ENCODE results near the gene HCN2. TPM values are rescaled to one million over a fixed set of nuclear protein-coding genes. Genes with fewer than 3 reads are reported as not detected.

Gene HCN2
- total and polyA plus RNA-seq, 2 of the 13 experiments (the other 11 are each of a cell fraction or from before 2014, with no cell fraction given): 0.01 TPM; not detected in 1

GRCh38 chr19:556611-557382 lies 32.9 kb upstream of the HCN2 start (continued):
- no peak for TF ChIP-seq ZNF362 (CRISPR knock-in tag; IDR thresholded peaks at IDR 0.05; ENCODE audit: borderline replicate concordance)
- no peak for TF ChIP-seq ZMAT3 (CRISPR knock-in tag; conservative IDR thresholded peaks at IDR 0.05)
- TF ChIP-seq BCL3 (CRISPR knock-in tag; IDR thresholded peaks at IDR 0.05): no peak
- no peak for TF ChIP-seq DMTF1 (CRISPR knock-in tag; IDR thresholded peaks at IDR 0.05)
- no peak for TF ChIP-seq TBL1XR1 (IDR thresholded peaks at IDR 0.05; ENCODE audit: borderline replicate concordance, low read length, partially characterized antibody)
- no peak for TF ChIP-seq NR3C1 (CRISPR knock-in tag; IDR thresholded peaks at IDR 0.05)
- TF ChIP-seq MEF2D (CRISPR knock-in tag; IDR thresholded peaks at IDR 0.05): no peak; the same call in 1 of the 2 replicates
- TF ChIP-seq ZNF816 (CRISPR knock-in tag; IDR thresholded peaks at IDR 0.05; ENCODE audit: borderline replicate concordance): peak; percentile 48; the same call in 1 of the 2 replicates
- peak in 1 of 2 experiments; percentile 46; a peak in 1 of 4 replicates for TF ChIP-seq POLR2A (IDR thresholded peaks at IDR 0.05; ENCODE audit: insufficient read depth in 1 of 2, low read depth in 2 of 2, low read length in 2 of 2)
- no peak for TF ChIP-seq SNAPC2 (CRISPR knock-in tag; IDR thresholded peaks at IDR 0.05)
- no peak for TF ChIP-seq CHD2 (IDR thresholded peaks at IDR 0.05; ENCODE audit: low read depth, low read length)
- no peak for TF ChIP-seq MZF1 (CRISPR knock-in tag; IDR thresholded peaks at IDR 0.05; ENCODE audit: borderline replicate concordance)
- no peak for TF ChIP-seq NFRKB (IDR thresholded peaks at IDR 0.05)
- TF ChIP-seq, protein P1, sequence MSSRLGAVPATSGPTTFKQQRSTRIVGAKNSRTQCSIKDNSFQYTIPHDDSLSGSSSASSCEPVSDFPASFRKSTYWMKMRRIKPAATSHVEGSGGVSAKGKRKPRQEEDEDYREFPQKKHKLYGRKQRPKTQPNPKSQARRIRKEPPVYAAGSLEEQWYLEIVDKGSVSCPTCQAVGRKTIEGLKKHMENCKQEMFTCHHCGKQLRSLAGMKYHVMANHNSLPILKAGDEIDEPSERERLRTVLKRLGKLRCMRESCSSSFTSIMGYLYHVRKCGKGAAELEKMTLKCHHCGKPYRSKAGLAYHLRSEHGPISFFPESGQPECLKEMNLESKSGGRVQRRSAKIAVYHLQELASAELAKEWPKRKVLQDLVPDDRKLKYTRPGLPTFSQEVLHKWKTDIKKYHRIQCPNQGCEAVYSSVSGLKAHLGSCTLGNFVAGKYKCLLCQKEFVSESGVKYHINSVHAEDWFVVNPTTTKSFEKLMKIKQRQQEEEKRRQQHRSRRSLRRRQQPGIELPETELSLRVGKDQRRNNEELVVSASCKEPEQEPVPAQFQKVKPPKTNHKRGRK (CRISPR knock-in tag; IDR thresholded peaks at IDR 0.05): no peak
- no peak for TF ChIP-seq ZNF274 (CRISPR knock-in tag; IDR thresholded peaks at IDR 0.05)
- TF ChIP-seq SP2 (CRISPR knock-in tag; IDR thresholded peaks at IDR 0.05): no peak
- TF ChIP-seq ZNF232 (CRISPR knock-in tag; IDR thresholded peaks at IDR 0.05; ENCODE audit: borderline replicate concordance): 0 out of 2 replicates have a peak, but pooled peaks have one; percentile 45
- no peak for TF ChIP-seq SETDB1 (CRISPR knock-in tag; IDR thresholded peaks at IDR 0.05; ENCODE audit: borderline replicate concordance)
- TF ChIP-seq POLR2AphosphoS5 (IDR thresholded peaks at IDR 0.05; ENCODE audit: low read depth, low read length): no peak
- TF ChIP-seq ZBTB34 (CRISPR knock-in tag; IDR thresholded peaks at IDR 0.05): no peak
- TF ChIP-seq AGO1 (IDR thresholded peaks at IDR 0.05; ENCODE audit: low read depth, low read length, poor library complexity, severe bottlenecking): no peak
- 0 out of 2 replicates have a peak, but pooled peaks have one; percentile 5 for TF ChIP-seq SAFB2 (CRISPR knock-in tag; IDR thresholded peaks at IDR 0.05; ENCODE audit: borderline replicate concordance, low read depth)

All from HepG2 (cell line).